Stimulated activated CD4-positive, alpha-beta T cell treated with anti-CD3 and anti-CD28 coated beads, Interleukin-12 subunit alpha, Interleukin-12 subunit beta, amount 100 ng/mL, for 24 hours (primary cell): ENCODE data around the gene DENND6B.

ENCODE experiments used
- DNase-seq, 2 experiments: peaks; one replicate each; pipeline ENCODE4 v3.0.0-alpha.2; 2020; ENCODE audit warnings: low read depth in 2 of 2

DENND6B gene

DNA sequence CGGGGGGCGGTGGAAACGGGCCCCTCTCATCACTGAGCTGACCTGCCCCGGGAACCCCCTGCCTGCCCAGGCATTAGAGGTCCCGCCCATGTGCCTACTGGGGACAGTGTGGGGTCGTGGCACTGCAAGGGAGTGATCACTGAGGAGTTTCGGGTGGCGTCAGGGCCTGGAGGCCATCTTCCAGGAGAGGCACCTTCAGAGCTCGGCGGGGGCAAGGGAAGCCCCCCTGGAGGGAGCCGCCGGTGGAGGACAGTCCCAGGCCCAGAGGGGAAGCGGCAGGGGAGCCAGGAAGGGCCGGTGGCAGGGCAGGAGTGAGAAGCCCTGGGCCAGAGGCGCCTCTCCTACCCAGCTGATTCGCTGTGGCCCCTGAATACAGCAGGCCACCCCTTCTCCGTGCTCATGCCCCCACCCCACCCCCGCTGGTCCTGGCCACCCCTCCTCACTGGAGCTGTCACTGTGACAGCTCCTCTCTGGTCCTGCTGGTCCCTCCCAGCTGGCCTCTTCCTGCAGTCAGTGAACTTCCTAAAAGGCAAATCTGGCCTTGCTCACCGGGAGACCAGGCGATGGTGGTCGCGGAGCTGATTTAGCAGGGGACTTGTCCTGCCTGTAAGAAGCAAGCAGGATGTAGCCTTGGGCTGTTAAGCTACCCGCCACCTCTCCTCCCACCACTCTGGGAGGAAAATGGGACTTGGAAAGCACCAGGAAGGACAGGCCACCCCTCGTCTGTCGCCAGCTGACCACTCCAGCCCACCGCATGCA lies 54.6 kb downstream of the DENND6B start:
- DNase-seq = no peak

- DNase-seq = peak in 1 of 2 experiments; percentile 39
Observed at GRCh38 chr22:50271519-50271970, 55.3 kb downstream of the DENND6B start.

DNA sequence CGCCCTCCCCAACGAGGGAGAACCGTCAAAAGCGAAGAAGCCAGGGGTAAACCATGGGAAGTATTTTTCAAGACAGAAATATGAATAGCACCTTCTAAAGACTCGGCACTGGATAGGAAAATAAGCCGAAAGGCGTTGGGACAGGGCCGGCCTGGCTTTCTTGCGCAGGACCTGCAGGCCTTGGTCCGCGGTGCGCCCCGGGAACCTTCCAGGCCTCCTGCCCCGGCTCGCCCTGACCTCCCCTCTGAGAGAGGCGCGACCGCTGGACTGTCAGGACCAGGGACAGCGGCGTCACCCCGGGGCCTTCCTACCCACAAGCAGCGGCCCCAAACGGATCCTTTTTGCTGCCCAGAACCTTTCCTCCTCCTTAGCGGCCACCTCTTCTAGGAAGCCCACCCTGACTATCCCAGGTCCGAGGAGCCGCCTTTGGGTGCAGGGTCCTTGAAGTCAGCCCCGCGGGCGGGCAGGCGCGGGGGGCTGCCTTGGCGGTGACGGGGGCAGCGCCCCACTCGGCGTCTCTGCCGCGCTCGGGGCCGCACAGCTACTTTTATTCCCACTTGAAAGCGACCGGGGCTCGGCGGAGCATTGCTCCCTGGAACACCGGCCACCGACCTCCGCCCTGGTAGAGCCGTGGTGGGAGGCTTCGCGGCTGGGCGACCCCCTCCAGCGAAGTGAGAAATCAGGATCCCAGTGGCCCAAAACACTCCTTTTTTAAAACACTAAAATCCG lies 56.0 kb downstream of the DENND6B start:
- DNase-seq = peak in 1 of 2 experiments; percentile 46

- DNase-seq = peak; percentile 41 to 62
Observed at GRCh38 chr22:50269970-50270665, 56.7 kb downstream of the DENND6B start, which contains the start of gene MAPK11. MAPK11 (minus strand) TSS chr22:50270380; CDS start chr22:50270292, 88 bp downstream.

- no peak for DNase-seq
Observed at GRCh38 chr22:50269573-50269969, 57.2 kb downstream of the DENND6B start.

DNA sequence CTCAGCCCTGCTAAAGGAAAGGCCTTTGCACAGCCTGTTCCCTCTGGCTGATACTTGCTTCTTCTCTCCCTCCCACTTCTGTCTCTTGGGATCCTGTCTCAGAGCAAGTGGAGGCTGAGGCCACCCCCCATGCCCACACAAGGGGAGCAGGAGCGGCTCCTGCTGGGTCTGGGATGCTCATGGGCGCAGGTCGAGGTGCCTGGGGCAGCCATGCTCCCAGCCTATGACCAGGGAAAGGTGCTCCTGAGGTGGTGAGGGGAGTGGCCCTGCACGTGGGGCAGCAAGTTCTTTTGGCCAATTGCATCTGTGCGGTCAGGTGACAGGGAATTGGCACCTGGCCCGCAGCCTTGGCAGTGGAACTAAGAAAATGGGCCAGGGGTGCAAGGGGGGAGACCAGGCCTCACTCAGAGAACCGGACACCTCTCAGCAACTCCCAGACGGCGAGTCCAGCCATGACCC lies 58.1 kb downstream of the DENND6B start:
- DNase-seq = no peak

- DNase-seq = peak in 1 of 2 experiments; percentile 39
Observed at GRCh38 chr22:50267591-50268390, 59.0 kb downstream of the DENND6B start.

- DNase-seq = no peak
Observed at GRCh38 chr22:50266994-50267393, 59.8 kb downstream of the DENND6B start.

GRCh38 chr22:50264946-50265669 lies 61.7 kb downstream of the DENND6B start:
- DNase-seq = no peak

DNA sequence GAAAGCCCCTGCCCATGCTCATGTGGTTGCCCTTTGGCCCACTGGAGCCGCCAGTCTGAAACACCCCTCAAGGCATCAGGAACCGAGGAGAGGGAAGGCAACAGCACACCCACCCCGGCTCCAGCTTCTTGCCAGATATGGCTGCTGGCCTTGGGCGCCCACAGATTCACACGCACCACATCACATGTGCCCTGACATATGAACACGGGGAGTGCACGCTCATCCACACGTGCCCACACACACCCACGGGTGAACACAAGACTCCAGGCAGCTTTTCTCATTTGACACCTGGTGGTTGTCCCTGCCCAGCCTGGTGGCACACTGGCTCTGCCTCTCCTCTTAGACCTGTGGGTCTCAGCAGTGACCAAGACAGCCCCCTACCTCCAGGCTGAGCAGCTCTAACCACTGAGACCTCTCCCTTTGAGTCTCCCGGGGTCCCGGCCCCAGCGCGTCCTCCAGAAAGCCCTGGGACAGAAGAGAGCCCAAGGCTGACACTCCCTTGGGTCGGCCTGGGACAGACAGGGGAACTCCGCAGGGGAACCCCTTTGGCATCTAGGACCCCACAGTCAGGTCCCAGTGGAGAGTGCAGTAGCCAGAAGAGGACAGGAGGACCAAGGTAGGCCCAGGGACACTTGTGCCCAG lies 62.6 kb downstream of the DENND6B start:
- no peak for DNase-seq

DNA sequence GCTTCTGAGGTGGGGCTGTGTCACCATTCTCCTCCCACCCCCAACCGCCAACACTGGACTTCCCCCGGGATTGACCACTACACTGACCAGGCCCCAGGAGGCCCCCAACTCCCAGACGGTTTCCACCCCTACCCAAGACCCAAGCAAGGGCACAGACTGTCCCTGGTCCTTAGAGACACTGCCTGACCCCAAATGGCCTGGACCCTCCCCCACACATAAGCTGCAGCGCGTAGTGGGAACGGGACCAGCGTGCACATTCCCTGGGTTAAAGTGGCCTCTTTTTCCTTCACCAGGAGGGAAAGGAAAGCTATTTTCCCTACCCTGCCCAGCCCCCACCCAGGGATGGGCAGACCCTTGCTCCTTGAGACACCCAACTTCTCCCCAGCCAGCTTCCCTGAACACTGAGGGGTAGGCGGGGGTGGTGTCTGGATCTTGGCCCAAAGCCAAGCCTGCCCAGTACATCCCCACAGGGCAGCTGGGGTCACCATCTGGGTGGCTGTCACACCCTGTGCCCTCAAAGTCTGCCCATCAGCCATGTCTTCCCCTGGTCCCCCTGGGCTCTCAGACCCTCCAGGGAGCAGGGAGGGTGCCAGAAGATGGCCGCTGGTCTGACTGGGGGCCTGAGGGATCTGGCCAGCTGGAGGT lies 63.7 kb downstream of the DENND6B start:
- no peak for DNase-seq

- no peak for DNase-seq
Observed at GRCh38 chr22:50262460-50262911, 64.3 kb downstream of the DENND6B start.

- no peak for DNase-seq
Observed at GRCh38 chr22:50261615-50262459, 65.0 kb downstream of the DENND6B start, which contains the start of gene MAPK12. MAPK12 (minus strand) TSS chr22:50261683; CDS start chr22:50261509, 174 bp downstream.

- DNase-seq = no peak
Observed at GRCh38 chr22:50260801-50261614, 65.8 kb downstream of the DENND6B start.

- no peak for DNase-seq
Observed at GRCh38 chr22:50260434-50260800, 66.4 kb downstream of the DENND6B start.

GRCh38 chr22:50259302-50259701 lies 67.5 kb downstream of the DENND6B start:
- DNase-seq = no peak
